LNCAP (cell line): ENCODE data around the gene BUB1B.

ENCODE experiments used
- TF ChIP-seq, protein P1 (sequence below): fragments of 450-650 bp; IDR thresholded peaks from 2 replicates; pipeline ENCODE4 v1.5.1; 2017; ENCODE audit warnings: mild to moderate bottlenecking

BUB1B gene

DNA sequence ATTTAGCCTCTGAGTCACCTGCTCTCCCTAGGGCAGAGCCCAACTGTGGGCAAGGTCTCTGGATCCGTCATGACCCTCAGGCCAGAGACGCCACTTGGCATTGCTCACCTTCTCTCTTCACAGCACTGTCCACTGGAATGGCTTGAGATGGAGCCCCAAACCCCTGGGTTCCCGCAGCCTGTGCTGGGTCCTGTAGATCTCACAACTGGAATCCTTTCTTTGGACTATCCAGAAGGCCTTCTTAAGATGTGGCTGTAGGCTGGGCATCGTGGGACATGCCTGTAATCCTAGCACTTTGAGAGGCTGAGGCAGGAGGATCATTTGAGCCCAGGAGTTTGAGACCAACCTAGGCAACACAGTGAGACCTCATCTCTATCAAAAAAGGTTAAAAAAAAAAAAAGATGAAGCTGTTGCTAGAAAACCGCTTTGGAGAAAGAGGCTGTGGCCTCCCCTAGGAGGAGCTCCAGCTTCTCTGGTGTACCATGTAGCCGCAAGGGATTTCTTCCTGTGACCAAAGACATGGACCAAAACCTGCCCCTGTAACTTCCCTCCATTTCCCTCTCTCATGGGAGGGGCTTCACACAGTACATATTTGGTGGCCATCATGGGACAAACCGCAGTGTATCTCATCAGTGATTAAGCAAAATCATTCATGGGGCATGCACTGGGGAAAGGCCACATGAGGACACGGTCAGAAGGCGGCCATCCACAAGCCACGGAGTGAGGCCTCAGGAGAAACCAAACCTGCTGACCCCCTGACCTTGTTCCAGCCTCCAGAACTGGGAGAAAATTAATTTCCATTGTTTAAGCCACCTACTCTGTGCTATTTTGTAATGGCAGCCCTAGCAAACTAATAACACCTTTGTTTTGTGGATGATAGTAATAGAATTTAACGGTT is 23.3 kb upstream of the BUB1B start:
- TF ChIP-seq, protein P1, sequence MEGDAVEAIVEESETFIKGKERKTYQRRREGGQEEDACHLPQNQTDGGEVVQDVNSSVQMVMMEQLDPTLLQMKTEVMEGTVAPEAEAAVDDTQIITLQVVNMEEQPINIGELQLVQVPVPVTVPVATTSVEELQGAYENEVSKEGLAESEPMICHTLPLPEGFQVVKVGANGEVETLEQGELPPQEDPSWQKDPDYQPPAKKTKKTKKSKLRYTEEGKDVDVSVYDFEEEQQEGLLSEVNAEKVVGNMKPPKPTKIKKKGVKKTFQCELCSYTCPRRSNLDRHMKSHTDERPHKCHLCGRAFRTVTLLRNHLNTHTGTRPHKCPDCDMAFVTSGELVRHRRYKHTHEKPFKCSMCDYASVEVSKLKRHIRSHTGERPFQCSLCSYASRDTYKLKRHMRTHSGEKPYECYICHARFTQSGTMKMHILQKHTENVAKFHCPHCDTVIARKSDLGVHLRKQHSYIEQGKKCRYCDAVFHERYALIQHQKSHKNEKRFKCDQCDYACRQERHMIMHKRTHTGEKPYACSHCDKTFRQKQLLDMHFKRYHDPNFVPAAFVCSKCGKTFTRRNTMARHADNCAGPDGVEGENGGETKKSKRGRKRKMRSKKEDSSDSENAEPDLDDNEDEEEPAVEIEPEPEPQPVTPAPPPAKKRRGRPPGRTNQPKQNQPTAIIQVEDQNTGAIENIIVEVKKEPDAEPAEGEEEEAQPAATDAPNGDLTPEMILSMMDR, result no peak

DNA sequence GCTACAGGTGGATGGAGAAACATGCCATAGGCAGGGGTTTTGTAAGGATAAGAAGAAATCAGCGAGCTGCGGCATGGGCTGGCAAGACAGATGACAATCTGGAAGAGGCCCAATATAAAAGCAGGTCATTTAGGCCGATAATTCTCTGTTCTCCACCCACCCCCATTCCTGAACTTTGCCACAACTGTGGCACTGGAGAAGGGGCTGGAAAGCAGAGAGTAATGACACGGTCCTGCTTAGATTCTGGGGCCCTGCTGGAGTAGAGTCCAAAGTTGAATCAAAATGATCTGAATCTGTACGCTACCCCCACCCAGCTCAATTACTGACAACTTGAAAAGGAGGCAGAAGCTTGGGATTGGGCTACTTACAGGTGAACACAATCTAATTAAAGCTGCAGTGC is 18.4 kb upstream of the BUB1B start:
- TF ChIP-seq, protein P1, result no peak

DNA sequence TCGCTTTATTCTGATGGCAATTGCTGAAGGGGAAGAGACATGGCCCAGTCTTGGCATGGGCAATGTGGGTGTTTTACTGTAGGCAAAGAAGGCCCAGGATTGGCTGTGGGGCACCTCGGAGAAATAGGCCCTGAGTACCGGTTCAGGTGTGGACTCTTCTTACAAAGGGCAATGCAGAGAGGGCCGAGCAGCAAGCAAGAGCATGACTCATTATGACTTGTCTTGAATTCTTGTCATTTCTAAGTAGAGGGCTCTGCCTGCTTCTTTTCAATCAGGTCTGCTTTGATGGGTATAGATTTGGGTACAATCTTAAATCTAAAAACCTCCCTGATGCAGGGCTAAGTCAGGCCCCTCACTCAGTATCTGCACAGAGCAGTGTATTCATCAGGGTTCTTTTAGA is 14.8 kb upstream of the BUB1B start:
- TF ChIP-seq, protein P1, result no peak

DNA sequence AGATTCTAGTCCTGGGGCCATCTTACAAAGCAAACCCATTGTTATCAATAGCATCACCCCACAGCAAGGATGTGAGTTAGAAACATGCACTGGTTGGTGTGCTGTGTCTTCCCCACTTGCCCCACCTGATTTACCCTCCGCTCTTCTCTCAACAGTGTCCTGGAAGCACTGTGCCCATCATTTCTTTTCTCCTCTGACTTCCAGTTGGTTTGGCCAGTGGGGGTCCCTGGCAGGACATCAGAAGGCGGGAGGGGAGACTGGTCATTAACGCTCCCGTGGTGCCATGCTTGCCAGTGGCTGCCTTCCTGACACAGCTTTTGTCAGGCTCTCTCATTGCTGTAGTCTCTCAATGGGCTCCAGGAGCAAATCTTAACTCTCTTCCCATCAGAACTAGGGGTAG is 11.5 kb upstream of the BUB1B start:
- TF ChIP-seq, protein P1, result no peak

DNA sequence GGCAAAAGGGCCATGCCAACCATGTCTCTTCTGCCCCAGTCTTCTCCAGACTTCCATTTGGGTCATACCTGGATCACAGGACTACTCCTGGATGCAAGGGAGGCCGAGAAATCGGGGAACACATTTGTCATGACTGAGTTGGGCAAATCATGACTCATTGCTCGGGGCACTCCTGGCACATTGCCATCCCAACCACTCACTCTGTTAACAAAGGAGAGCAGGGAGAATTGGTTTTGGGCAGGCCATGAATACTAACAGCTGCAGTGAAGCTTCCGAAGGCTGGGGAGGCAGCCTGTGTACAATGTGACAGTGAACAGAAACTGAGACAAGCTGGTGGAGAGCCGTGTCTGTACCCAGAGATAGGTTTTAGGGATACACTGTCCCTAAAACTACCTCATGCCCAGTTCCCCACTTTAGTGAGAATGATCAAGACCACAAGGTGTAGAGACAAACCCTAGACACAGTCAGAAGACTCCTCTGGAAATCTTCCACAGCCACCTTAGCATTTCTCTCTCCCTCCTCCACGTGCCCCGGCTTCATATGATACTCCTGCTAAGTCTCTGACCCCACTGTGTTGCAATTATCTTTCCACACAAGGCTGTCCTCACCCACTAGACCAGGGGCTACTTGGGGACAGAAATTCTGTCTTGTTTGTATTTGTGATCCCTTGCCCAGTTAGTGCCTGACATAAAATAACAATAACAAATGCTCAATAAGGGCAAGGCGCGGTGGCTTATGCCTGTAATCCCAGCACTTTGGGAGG is 10.5 kb upstream of the BUB1B start:
- TF ChIP-seq, protein P1, result no peak

DNA sequence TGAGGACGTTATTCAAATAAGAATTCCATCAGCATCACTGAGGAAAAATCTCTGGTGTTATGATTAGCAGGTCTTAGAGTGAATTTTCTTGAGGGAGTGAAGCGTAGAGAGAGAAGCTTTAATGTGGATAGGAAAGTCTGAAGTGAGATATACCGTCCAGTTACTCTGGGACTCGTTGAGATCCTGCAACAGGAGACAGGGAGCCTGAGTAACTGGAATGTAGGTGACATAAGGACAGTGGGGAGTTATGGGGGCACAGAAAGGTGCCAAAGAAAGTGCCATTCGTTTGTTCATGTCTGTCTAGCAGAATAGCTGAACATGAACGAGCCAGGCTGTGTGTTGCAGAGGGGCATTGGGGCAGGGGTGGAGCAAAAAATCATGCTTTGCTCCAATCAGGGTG is 9.4 kb upstream of the BUB1B start:
- TF ChIP-seq, protein P1, result no peak

DNA sequence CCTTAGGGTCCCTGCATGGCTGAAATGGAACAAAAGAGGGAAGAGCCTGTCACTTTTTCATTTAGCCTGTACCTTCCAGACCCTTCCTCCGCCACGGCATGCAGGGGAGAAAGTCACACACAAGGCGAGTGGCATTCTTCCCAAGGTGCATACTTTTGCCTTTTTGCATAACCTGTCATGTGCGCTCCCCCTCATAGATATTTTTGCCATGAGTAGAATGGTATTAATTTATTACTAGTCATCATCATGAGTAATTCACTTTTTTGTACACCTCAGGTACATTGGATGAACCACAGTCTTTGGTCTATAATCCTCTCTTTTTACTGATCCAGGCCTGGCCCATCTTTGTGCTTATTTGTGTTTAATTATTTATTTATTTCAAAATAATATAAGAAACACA is 8.9 kb upstream of the BUB1B start:
- TF ChIP-seq, protein P1, result no peak
